Activated CD4-positive, CD25-positive, alpha-beta regulatory T cell treated with anti-CD3 and anti-CD28 coated beads, Interleukin-2, amount 50 U/mL, for 24 hours (primary cell): ENCODE measurements around the gene TSPAN10.

Experiments
- ATAC-seq, 2 donors: fragments of 150-1000 bp; cut with Tn5 transposase; one replicate each; pipeline ENCODE4 v1.10.0; 2021; ENCODE audit warnings: mild to moderate bottlenecking in 1 of 2, moderate library complexity in 1 of 2

TSPAN10 gene

GRCh38 chr17:81690066-81690465 is 53.1 kb downstream of the TSPAN10 start:
- ATAC-seq, result no peak

GRCh38 chr17:81690549-81690948 is 53.6 kb downstream of the TSPAN10 start:
- no peak for ATAC-seq

- no peak for ATAC-seq
Observed at GRCh38 chr17:81691196-81691595, 54.2 kb downstream of the TSPAN10 start.

GRCh38 chr17:81691608-81692007 is 54.6 kb downstream of the TSPAN10 start:
- ATAC-seq, result no peak

- no peak for ATAC-seq
Observed at GRCh38 chr17:81693509-81694210, 56.7 kb downstream of the TSPAN10 start.

GRCh38 chr17:81694810-81695209 is 57.8 kb downstream of the TSPAN10 start:
- no peak for ATAC-seq

- ATAC-seq, result no peak
Observed at GRCh38 chr17:81695211-81695610, 58.2 kb downstream of the TSPAN10 start.

- ATAC-seq, result no peak
Observed at GRCh38 chr17:81695801-81696200, 58.8 kb downstream of the TSPAN10 start.

GRCh38 chr17:81696218-81696941 is 59.4 kb downstream of the TSPAN10 start:
- no peak for ATAC-seq

GRCh38 chr17:81697261-81698044 is 60.5 kb downstream of the TSPAN10 start:
- ATAC-seq, result no peak
